Left ventricle myocardium inferior (tissue), 1 donor: ENCODE measurements around the gene UTY. TPM values are rescaled to one million over a fixed set of nuclear protein-coding genes. Genes with fewer than 3 reads are reported as not detected.
A peak's percentile ranks its signal among the peaks of the same experiment; 100 is the strongest.
"Not testable (repeated sequence)": the region's sequence is repeated elsewhere in the genome, so short reads cannot be mapped to it uniquely, and the experiment has no call there.

Source experiments
- DNase-seq: peaks from one replicate; pipeline ENCODE4 v3.0.0-alpha.2; 2020
- H3K27ac ChIP-seq: fragments of 200-600 bp; replicated peaks from 2 replicates; pipeline ENCODE4 v1.8.0; 2021
- H3K27me3 ChIP-seq: fragments of 200-600 bp; 2 replicates; pipeline ENCODE4 v1.8.0; 2021; ENCODE audit warnings: low read depth
- H3K36me3 ChIP-seq: fragments of 200-600 bp; 2 replicates; pipeline ENCODE4 v1.8.0; 2021
- H3K4me1 ChIP-seq: fragments of 200-600 bp; 2 replicates; pipeline ENCODE4 v1.8.0; 2021
- H3K4me3 ChIP-seq: fragments of 200-600 bp; 2 replicates; pipeline ENCODE4 v1.8.0; 2021; ENCODE audit warnings: mild to moderate bottlenecking, moderate library complexity
- H3K9me3 ChIP-seq: fragments of 200-600 bp; replicated peaks from 2 replicates; pipeline ENCODE4 v1.8.0; 2021
- CTCF ChIP-seq: fragments of 200-600 bp; IDR thresholded peaks from 2 replicates; pipeline ENCODE4 v1.8.0; 2021; ENCODE audit warnings: antibody characterized with exemption, mild to moderate bottlenecking, borderline replicate concordance
- intact Hi-C: fragments of 100-400 bp; cut with micrococcal nuclease; formaldehyde crosslinking; loops from one replicate; pipeline ENCODE4 v1.11.0; 2022
- total RNA-seq: library from RNA; stranded (reverse); fragmentation: NEBNext Ultra II Directional; extraction: Animal tissue kit (Norgen Biotek cat#: 25700); gene quantifications from one replicate; pipeline ENCODE4 v1.2.1, GENCODE V29; 2021
- donor health status: DM: no; HTN: yes; CAD: no; lungs with severe emphysema.

UTY gene
- total RNA-seq, 1 donor from 2014 or later: 10.4 TPM

- H3K9me3 ChIP-seq: no peaks in the 10 kb centered on the region
- H3K36me3 ChIP-seq: peaks cover 5% of the 10 kb centered on the region
- H3K27ac ChIP-seq: no peak overlapping the region
- no peak for TF ChIP-seq CTCF
- H3K4me3 ChIP-seq: no peak overlapping the region
- H3K27me3 ChIP-seq: no peaks in the 10 kb centered on the region
- no peak for DNase-seq
- peaks cover 12% of the 10 kb centered on the region for H3K4me1 ChIP-seq
- intact Hi-C loops: no loop called here
Measured at GRCh38 chrY:13279561-13279960, 200.3 kb downstream of the UTY start.

GRCh38 chrY:13271706-13272105, 208.1 kb downstream of the UTY start:
- no peak for TF ChIP-seq CTCF

GRCh38 chrY:13253941-13254440, 225.8 kb downstream of the UTY start:
- Histone ChIP-seq H3K27ac (peak overlapping the region; percentile 36), H3K36me3 (peaks cover 17% of the 10 kb centered on the region), H3K4me1 (peaks cover 15% of the 10 kb centered on the region)
- DNase-seq, H3K27me3 ChIP-seq, H3K4me3 ChIP-seq, H3K9me3 ChIP-seq, intact Hi-C loops: not testable (repeated sequence)

More at GRCh38 chrY:13271706-13272105, 208.1 kb downstream of the UTY start:
- intact Hi-C loops: no loop called here
- no peaks in the 10 kb centered on the region for H3K27me3 ChIP-seq
- H3K4me1 ChIP-seq: no peaks in the 10 kb centered on the region
- H3K4me3 ChIP-seq: no peak overlapping the region
- no peak overlapping the region for H3K27ac ChIP-seq
- no peaks in the 10 kb centered on the region for H3K9me3 ChIP-seq
- DNase-seq: no peak
- H3K36me3 ChIP-seq: peaks cover 25% of the 10 kb centered on the region

GRCh38 chrY:13250421-13250820, 229.4 kb downstream of the UTY start:
- peaks cover 11% of the 10 kb centered on the region for H3K36me3 ChIP-seq
- intact Hi-C loops: no loop called here
- no peak for DNase-seq

GRCh38 chrY:13243716-13244115, 236.1 kb downstream of the UTY start:
- H3K27me3 ChIP-seq: no peaks in the 10 kb centered on the region
- H3K4me1 ChIP-seq: no peaks in the 10 kb centered on the region
- H3K4me3 ChIP-seq: no peak overlapping the region
- no peaks in the 10 kb centered on the region for H3K9me3 ChIP-seq
- intact Hi-C loops: no loop called here
- no peak for TF ChIP-seq CTCF
- DNase-seq: no peak
- H3K27ac ChIP-seq: no peak overlapping the region
- H3K36me3 ChIP-seq: no peaks in the 10 kb centered on the region

More at GRCh38 chrY:13250421-13250820, 229.4 kb downstream of the UTY start:
- no peak overlapping the region for H3K4me3 ChIP-seq
- H3K27ac ChIP-seq: no peak overlapping the region
- no peak for TF ChIP-seq CTCF
- peaks cover 12% of the 10 kb centered on the region for H3K4me1 ChIP-seq
- H3K9me3 ChIP-seq: no peaks in the 10 kb centered on the region
- H3K27me3 ChIP-seq: no peaks in the 10 kb centered on the region

GRCh38 chrY:13233901-13234300, 245.9 kb downstream of the UTY start:
- Histone ChIP-seq H3K9me3 (peaks cover 11% of the 10 kb centered on the region), H3K27ac (peak overlapping the region; percentile 57), H3K27me3 (no peaks in the 10 kb centered on the region), H3K4me1 (peaks cover 12% of the 10 kb centered on the region), H3K36me3 (no peaks in the 10 kb centered on the region), H3K4me3 (no peak overlapping the region)
- intact Hi-C loops: no loop called here
- TF ChIP-seq CTCF: no peak
- peak; percentile 39 for DNase-seq
